H1 (cell line): ENCODE measurements around the gene SUSD1. TPM values are rescaled to one million over a fixed set of nuclear protein-coding genes. Genes with fewer than 3 reads are reported as not detected.

Experiments used
- CTCF ChIA-PET: fragments of 300-600 bp; sonication (Branson Sonifier 250); formaldehyde crosslinking; loops from one replicate; lab custom pipeline; 2021; ENCODE audit not compliant: partially characterized antibody; lab: Charles Lee
- POLR2A ChIA-PET: fragments of 300-600 bp; sonication (Branson Sonifier 250); formaldehyde crosslinking; loops from one replicate; lab custom pipeline; 2021; ENCODE audit warnings: inconsistent platforms; ENCODE audit not compliant: partially characterized antibody; lab: Charles Lee
- DNase-seq, 2 experiments: peaks; one replicate each; pipeline versions ENCODE4 v3.0.0 to v3.0.0-alpha.2; 2010 to 2022; ENCODE audit warnings: low spot score in 2 of 2, low read depth in 1 of 2, mixed read lengths in 1 of 2
- FAIRE-seq: peaks from 2 replicates; lab custom pipeline; 2011; peaks lifted over from hg19 to GRCh38; lab: Jason Lieb, UNC
- H2AFZ ChIP-seq: 2 replicates; pipeline ENCODE4 v1.8.1; 2012; ENCODE audit warnings: low read length, inconsistent platforms
- H2AK5ac ChIP-seq: 2 replicates; pipeline ENCODE4 v1.6.1; 2013; ENCODE audit warnings: low read depth, low read length
- H2BK120ac ChIP-seq: replicated peaks from 2 replicates; pipeline ENCODE3; 2013; ENCODE audit warnings: low read depth, low read length, inconsistent platforms
- H2BK12ac ChIP-seq: 2 replicates; pipeline ENCODE4 v1.6.1; 2013; ENCODE audit warnings: low read depth, low read length
- H2BK15ac ChIP-seq: 2 replicates; pipeline ENCODE4 v1.6.1; 2013; ENCODE audit warnings: low read length
- H2BK20ac ChIP-seq: 2 replicates; pipeline ENCODE4 v1.6.1; 2013; ENCODE audit warnings: low read length
- H2BK5ac ChIP-seq: 2 replicates; pipeline ENCODE4 v1.6.1; 2013; ENCODE audit warnings: low read depth, low read length
- H3K14ac ChIP-seq: 2 replicates; pipeline ENCODE4 v1.6.1; 2013; ENCODE audit warnings: inconsistent platforms; ENCODE audit not compliant: insufficient read length
- H3K18ac ChIP-seq: 2 replicates; pipeline ENCODE4 v1.6.1; 2013; ENCODE audit warnings: low read length; ENCODE audit errors: extremely low read depth
- H3K23ac ChIP-seq: 2 replicates; pipeline ENCODE4 v1.6.1; 2013; ENCODE audit warnings: inconsistent platforms; ENCODE audit not compliant: insufficient read length
- H3K23me2 ChIP-seq: 2 replicates; pipeline ENCODE4 v1.6.1; 2013; ENCODE audit warnings: low read depth, low read length
- H3K27ac ChIP-seq: 2 replicates; pipeline ENCODE4 v1.6.1; 2011; ENCODE audit warnings: low read depth, low read length, inconsistent platforms
- H3K27me3 ChIP-seq, 4 experiments: replicated peaks in 1 of 4; 1 replicate in 1 of 4; 2 replicates in 3 of 4; pipeline versions ENCODE4 v1.6.1 to v1.8.1; 2011 to 2013; ENCODE audit warnings: low read length in 3 of 4, mild to moderate bottlenecking in 3 of 4, inconsistent platforms in 2 of 4, mixed read lengths in 2 of 4, moderate library complexity in 1 of 4; ENCODE audit not compliant: control insufficient read depth in 3 of 4, insufficient read depth in 3 of 4; ENCODE audit errors: extremely low read depth in 1 of 4
- H3K36me3 ChIP-seq, 4 experiments: 2 replicates each; pipeline versions ENCODE4 v1.6.1 to v1.8.1; 2011 to 2013; ENCODE audit warnings: mild to moderate bottlenecking in 4 of 4, low read length in 3 of 4, moderate library complexity in 2 of 4, control low read depth in 1 of 4, inconsistent platforms in 1 of 4; ENCODE audit not compliant: insufficient read depth in 4 of 4, control insufficient read depth in 2 of 4
- H3K4ac ChIP-seq: replicated peaks from 2 replicates; pipeline ENCODE3; 2013; ENCODE audit warnings: low read length, low read depth, mixed read lengths, inconsistent platforms; ENCODE audit not compliant: insufficient read length
- H3K4me1 ChIP-seq, 4 experiments: replicated peaks in 1 of 4; 1 replicate in 1 of 4; 2 replicates in 3 of 4; pipeline versions ENCODE4 v1.6.1 to v1.8.1; 2011 to 2013; ENCODE audit warnings: low read length in 3 of 4, inconsistent platforms in 2 of 4, mixed read lengths in 1 of 4; ENCODE audit not compliant: insufficient read depth in 4 of 4, control insufficient read depth in 3 of 4
- H3K4me2 ChIP-seq, 2 experiments: 2 replicates each; pipeline versions ENCODE4 v1.6.1 to v1.8.1; 2011 to 2013; ENCODE audit warnings: low read depth in 2 of 2, low read length in 2 of 2, control low read depth in 1 of 2, inconsistent platforms in 1 of 2, mild to moderate bottlenecking in 1 of 2; ENCODE audit not compliant: insufficient read depth in 1 of 2
- H3K4me3 ChIP-seq, 4 experiments: fragments of 200-600, 300-600 bp in 1 of 4; sonication (generic), shearing (Covaris generic), sonication (Bioruptor Twin) in 1 of 4; 2 replicates each; pipeline versions ENCODE4 v1.5.1 to v1.8.1; 2011 to 2016; ENCODE audit warnings: low read length in 4 of 4, low read depth in 3 of 4, control low read depth in 2 of 4, inconsistent platforms in 2 of 4, mild to moderate bottlenecking in 2 of 4, mixed read lengths in 1 of 4, moderate library complexity in 1 of 4; ENCODE audit not compliant: insufficient read depth in 2 of 4; ENCODE audit errors: extremely low read depth in 1 of 4
- H3K56ac ChIP-seq: replicated peaks from 2 replicates; pipeline ENCODE3; 2013; ENCODE audit warnings: low read depth, mild to moderate bottlenecking, mixed read lengths, low read length, inconsistent platforms; ENCODE audit not compliant: insufficient read length
- H3K79me1 ChIP-seq: 2 replicates; pipeline ENCODE4 v1.6.1; 2013; ENCODE audit warnings: low read depth, low read length, control low read depth
- H3K79me2 ChIP-seq, 2 experiments: 2 replicates each; pipeline versions ENCODE4 v1.6.1 to v1.8.1; 2012 to 2013; ENCODE audit warnings: low read length in 2 of 2, mild to moderate bottlenecking in 2 of 2, inconsistent platforms in 1 of 2; ENCODE audit not compliant: insufficient read depth in 2 of 2, control insufficient read depth in 1 of 2
- H3K9ac ChIP-seq, 4 experiments: replicated peaks in 1 of 4; 1 replicate in 1 of 4; 2 replicates in 3 of 4; pipeline versions ENCODE4 v1.6.1 to v1.8.1; 2011 to 2013; ENCODE audit warnings: low read depth in 3 of 4, low read length in 3 of 4, control low read depth in 2 of 4, mild to moderate bottlenecking in 2 of 4, moderate library complexity in 2 of 4, inconsistent platforms in 1 of 4; ENCODE audit errors: extremely low read depth in 1 of 4
- H3K9me3 ChIP-seq, 2 experiments: 2 replicates each; pipeline versions ENCODE4 v1.6.1 to v1.8.1; 2012 to 2013; ENCODE audit warnings: mild to moderate bottlenecking in 2 of 2, moderate library complexity in 2 of 2, control low read depth in 1 of 2, inconsistent platforms in 1 of 2, low read depth in 1 of 2, low read length in 1 of 2, mixed read lengths in 1 of 2; ENCODE audit not compliant: insufficient read depth in 2 of 2
- H4K20me1 ChIP-seq, 2 experiments: replicated peaks in 1 of 2; 2 replicates each; pipeline versions ENCODE3 to v1.8.1; 2011 to 2013; ENCODE audit warnings: inconsistent platforms in 2 of 2, low read length in 2 of 2, mild to moderate bottlenecking in 1 of 2; ENCODE audit not compliant: insufficient read depth in 2 of 2, control insufficient read depth in 1 of 2
- H4K5ac ChIP-seq: 2 replicates; pipeline ENCODE4 v1.6.1; 2013; ENCODE audit warnings: low read length, low read depth, mixed read lengths, inconsistent platforms; ENCODE audit not compliant: insufficient read length
- H4K8ac ChIP-seq: 2 replicates; pipeline ENCODE4 v1.8.0; 2013; ENCODE audit warnings: mild to moderate bottlenecking, moderate library complexity, low read length, inconsistent platforms; ENCODE audit not compliant: insufficient read depth; ENCODE audit errors: extremely low read depth
- H4K91ac ChIP-seq: replicated peaks from 2 replicates; pipeline ENCODE3; 2013; ENCODE audit warnings: low read length, mixed read lengths, inconsistent platforms; ENCODE audit not compliant: insufficient read length
- BACH1 ChIP-seq: IDR thresholded peaks from 2 replicates; pipeline ENCODE4 v1.6.1; 2012; ENCODE audit warnings: low read length, improper control_type of control experiment
- EZH2 ChIP-seq: fragments of 200-600 bp; sonication (generic); IDR thresholded peaks from 2 replicates; pipeline ENCODE4 v1.7.1; 2012; ENCODE audit warnings: low read depth, mild to moderate bottlenecking, moderate library complexity, low read length, inconsistent platforms; ENCODE audit not compliant: severe bottlenecking
- FOSL1 ChIP-seq: IDR thresholded peaks from 2 replicates; pipeline ENCODE4 v1.6.1; 2011; ENCODE audit warnings: mild to moderate bottlenecking, low read depth, low read length, moderate library complexity; ENCODE audit not compliant: insufficient read depth
- GABPA ChIP-seq: IDR thresholded peaks from 2 replicates; pipeline ENCODE4 v1.6.1; 2011; ENCODE audit warnings: mild to moderate bottlenecking, low read length, moderate library complexity, borderline replicate concordance; ENCODE audit not compliant: insufficient read depth
- HDAC2 ChIP-seq, 2 experiments: fragments of 300-600 bp in 1 of 2; sonication (generic) in 1 of 2; IDR thresholded peaks; 2 replicates each; pipeline ENCODE4 v1.6.1; 2011 to 2012; ENCODE audit warnings: low read depth in 2 of 2, low read length in 2 of 2, mild to moderate bottlenecking in 2 of 2, moderate library complexity in 2 of 2, borderline replicate concordance in 1 of 2, inconsistent platforms in 1 of 2
- KDM1A ChIP-seq: fragments of 200-600, 300-600 bp; sonication (generic); IDR thresholded peaks from 2 replicates; pipeline ENCODE4 v1.7.1; 2016; ENCODE audit warnings: mild to moderate bottlenecking, low read length, borderline replicate concordance
- MAFK ChIP-seq: IDR thresholded peaks from 2 replicates; pipeline ENCODE4 v1.6.1; 2012; ENCODE audit warnings: low read depth, mild to moderate bottlenecking, improper control_type of control experiment, low read length
- MAX ChIP-seq: IDR thresholded peaks from 2 replicates; pipeline ENCODE4 v1.6.1; 2012; ENCODE audit warnings: inconsistent platforms
- RNF2 ChIP-seq: fragments of 200-900, 300-1000 bp; sonication (generic); IDR thresholded peaks from 2 replicates; pipeline ENCODE4 v1.7.1; 2016; ENCODE audit warnings: borderline replicate concordance, low read depth, mild to moderate bottlenecking, antibody characterized with exemption, low read length; ENCODE audit not compliant: poor library complexity, severe bottlenecking; ENCODE audit errors: missing control alignments
- SUZ12 ChIP-seq: fragments of 200-600 bp; sonication (generic); IDR thresholded peaks from 2 replicates; pipeline ENCODE4 v1.6.1; 2012; ENCODE audit warnings: mild to moderate bottlenecking, inconsistent platforms, low read length, moderate library complexity, mixed read lengths
- TAF7 ChIP-seq: optimal IDR thresholded peaks from 2 replicates; pipeline ENCODE3; 2011; ENCODE audit warnings: low read depth, mild to moderate bottlenecking, inconsistent platforms, low read length, moderate library complexity, borderline replicate concordance
- USF2 ChIP-seq: IDR thresholded peaks from 2 replicates; pipeline ENCODE4 v1.6.1; 2011; ENCODE audit warnings: low read length, improper control_type of control experiment
- WGBS, 2 experiments: shearing (Covaris generic) in 1 of 2; methylation state at CpG; one replicate each; pipeline versions ENCODE4 v1.1.6 to v1.1.7; 2013 to 2015; ENCODE audit warnings: low lambda C conversion rate in 2 of 2, mixed read lengths in 2 of 2, inconsistent platforms in 1 of 2, low coverage in 1 of 2, missing lambda C conversion rate in 1 of 2; ENCODE audit not compliant: insufficient replicate concordance in 2 of 2, insufficient coverage in 1 of 2, insufficient read length in 1 of 2; ENCODE audit errors: extremely low coverage in 1 of 2, missing lambda C conversion rate in 1 of 2; 5-methylcytosine and 5-hydroxymethylcytosine counted together
- polyA plus RNA-seq, 7 experiments: library from polyadenylated mRNA; depleted of rRNA in 3 of 7; stranded (reverse) in 5 of 7; unstranded in 2 of 7; fragments of >200 nt in 5 of 7; fragments of 200-250 nt in 2 of 7; gene quantifications; 1 replicate in 5 of 7; 2 replicates in 1 of 7; 4 replicates in 1 of 7; pipeline versions ENCODE4 v1.2.1 to v1.2.3, GENCODE V29; 2011 to 2013; ENCODE audit warnings: missing spikeins in 2 of 7, mixed read lengths in 2 of 7
- total RNA-seq: library from RNA; stranded (reverse); fragmentation: NEBNext Ultra II Directional; extraction: Animal tissue kit (Norgen Biotek cat#: 25700); gene quantifications from 2 replicates; pipeline ENCODE4 v1.2.1, GENCODE V29; 2021

The SUSD1 gene
- total and polyA plus RNA-seq, 2 of the 8 experiments (the other 6 are each of a cell fraction or from before 2014, with no cell fraction given) = 2.8 to 7.2 TPM

GRCh38 chr9:112042769-112043168 lies 132.3 kb downstream of the SUSD1 start:
- H3K27me3 ChIP-seq = no peaks in the 10 kb centered on the region
- H3K79me1 ChIP-seq = no peaks in the 10 kb centered on the region
- H3K27ac ChIP-seq = no peak overlapping the region
- H4K91ac ChIP-seq = no peak overlapping the region
- WGBS, 2 experiments = 82% methylated on average over 5 of the region's 5 CpGs; no CpG with 5 or more reads in 1 of the 2 experiments
- DNase-seq = no peak
- no peak overlapping the region; a peak in 1 of 4 replicates for H3K4me2 ChIP-seq
- no peaks in the 10 kb centered on the region for H3K23me2 ChIP-seq
- 0 out of 2 replicates have a peak overlapping the region, but pooled peaks have one; percentile 31 for H2AK5ac ChIP-seq
- no peak overlapping the region for H3K9ac ChIP-seq
- no peak overlapping the region for H4K5ac ChIP-seq
- no peak overlapping the region for H2BK12ac ChIP-seq
- H3K14ac ChIP-seq = no peak overlapping the region
- H2BK20ac ChIP-seq = no peak overlapping the region
- no peak for FAIRE-seq
- no peak overlapping the region for H3K23ac ChIP-seq
- no peak overlapping the region for H2BK120ac ChIP-seq
- no peaks in the 10 kb centered on the region for H3K79me2 ChIP-seq
- ChIA-PET POLR2A (interaction anchor here (1.2 kb wide), 1 partner anchor 8 kb away, joined by 3 read pairs; no protein-coding TSS in a partner anchor), CTCF (no interaction called here)
- no peak overlapping the region for H3K4me3 ChIP-seq
- H3K4me1 ChIP-seq = peaks cover 5 to 12% (median 9%) of the 10 kb centered on the region in 4 experiments
- H3K4ac ChIP-seq = no peak overlapping the region
- no peak overlapping the region for H4K8ac ChIP-seq
- no peaks in the 10 kb centered on the region for H4K20me1 ChIP-seq
- no peak overlapping the region for H2BK15ac ChIP-seq
- H2BK5ac ChIP-seq = no peak overlapping the region
- no peak overlapping the region for H3K56ac ChIP-seq
- H3K18ac ChIP-seq = no peak overlapping the region
- H3K36me3 ChIP-seq = no peaks in the 10 kb centered on the region
- no peaks in the 10 kb centered on the region for H3K9me3 ChIP-seq
- no peak overlapping the region for H2AFZ ChIP-seq
- TF ChIP-seq KDM1A = no peak
- no peak for TF ChIP-seq HDAC2 (IDR thresholded peaks at IDR 0.05; ENCODE audit: borderline replicate concordance in 1 of 2, low read depth in 2 of 2, low read length in 2 of 2)
- TF ChIP-seq TAF7 = no peak
- TF ChIP-seq FOSL1 = no peak
- TF ChIP-seq MAFK = no peak
- TF ChIP-seq GABPA = no peak
- no peak for TF ChIP-seq EZH2
- no peak for TF ChIP-seq BACH1
- TF ChIP-seq MAX = no peak
- TF ChIP-seq USF2 = no peak
- TF ChIP-seq SUZ12 = no peak
- TF ChIP-seq RNF2 = no peak
